GM21390 (cell line): ENCODE results near the gene FNDC3A.
"Not testable (repeated sequence)": the region's sequence is repeated elsewhere in the genome, so short reads cannot be mapped to it uniquely, and the experiment has no call there.

ENCODE experiments used
- ATAC-seq: cut with Tn5 transposase; IDR thresholded peaks from one replicate; pipeline ENCODE4 v1.9.1; 2021; ENCODE audit not compliant: unreplicated experiment

Gene FNDC3A

GRCh38 chr13:49029570-49029969 lies 53.9 kb downstream of the FNDC3A start:
- ATAC-seq, result no peak

- no peak for ATAC-seq
Observed at GRCh38 chr13:49030213-49030612, 54.5 kb downstream of the FNDC3A start.

DNA sequence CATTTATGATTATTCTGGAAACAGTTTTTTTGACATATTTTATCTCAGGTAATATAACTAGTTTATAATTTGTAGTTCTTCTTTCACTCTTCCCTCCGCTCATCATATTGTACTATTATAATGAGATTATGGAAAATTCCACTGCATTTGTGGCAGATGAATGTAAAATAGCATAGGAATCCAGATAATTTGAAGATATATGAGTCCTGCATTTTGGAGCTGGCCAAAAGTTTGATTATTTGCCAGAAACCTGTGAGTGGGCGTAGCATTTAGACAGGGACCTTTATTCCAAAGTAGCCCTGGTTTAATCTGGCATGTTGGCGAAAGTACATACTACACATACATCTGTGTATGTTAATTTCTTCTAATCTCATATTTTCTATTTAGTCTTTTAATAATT lies 65.2 kb downstream of the FNDC3A start:
- no peak for ATAC-seq

DNA sequence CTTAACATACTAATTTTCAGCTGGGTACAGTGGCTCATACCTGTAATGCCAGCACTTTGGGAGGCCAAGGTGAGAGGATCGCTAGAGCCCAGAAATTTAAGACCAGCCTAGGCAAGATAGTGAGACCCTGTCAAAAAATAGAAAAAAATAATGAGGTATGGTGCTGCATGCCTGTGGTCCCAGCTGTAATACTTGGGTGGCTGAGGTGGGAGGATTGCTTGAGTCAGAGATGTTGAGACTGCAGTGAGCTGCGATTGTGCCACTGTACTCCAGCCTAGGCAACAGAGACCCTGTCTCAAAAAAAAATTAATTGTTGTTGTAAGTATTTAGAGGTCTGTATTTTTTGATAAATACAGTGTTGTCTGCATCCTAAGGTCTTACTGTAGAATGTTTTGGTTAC lies 66.8 kb downstream of the FNDC3A start:
- no peak for ATAC-seq

DNA sequence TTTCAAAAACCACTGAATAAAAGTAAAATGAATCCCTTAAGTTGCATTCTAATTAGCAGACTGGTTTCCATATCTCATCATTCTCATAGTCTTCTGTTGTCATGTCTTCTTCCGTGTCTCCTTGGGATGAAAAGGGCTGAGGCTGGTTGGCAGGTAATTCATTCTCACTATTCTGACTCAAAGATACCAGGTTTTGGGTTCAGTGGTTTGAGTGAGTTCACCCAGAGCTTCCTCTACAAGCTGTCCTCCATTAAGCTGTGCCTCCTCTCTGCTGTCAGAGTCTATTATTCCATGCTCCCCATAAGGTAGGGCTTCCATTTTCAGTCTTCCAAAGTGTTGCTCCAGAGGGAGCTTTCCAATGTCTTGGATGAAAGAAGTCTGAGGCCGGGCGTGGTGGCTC lies 68.3 kb downstream of the FNDC3A start:
- ATAC-seq, result no peak

GRCh38 chr13:49044836-49045235 lies 69.1 kb downstream of the FNDC3A start:
- ATAC-seq, result no peak

DNA sequence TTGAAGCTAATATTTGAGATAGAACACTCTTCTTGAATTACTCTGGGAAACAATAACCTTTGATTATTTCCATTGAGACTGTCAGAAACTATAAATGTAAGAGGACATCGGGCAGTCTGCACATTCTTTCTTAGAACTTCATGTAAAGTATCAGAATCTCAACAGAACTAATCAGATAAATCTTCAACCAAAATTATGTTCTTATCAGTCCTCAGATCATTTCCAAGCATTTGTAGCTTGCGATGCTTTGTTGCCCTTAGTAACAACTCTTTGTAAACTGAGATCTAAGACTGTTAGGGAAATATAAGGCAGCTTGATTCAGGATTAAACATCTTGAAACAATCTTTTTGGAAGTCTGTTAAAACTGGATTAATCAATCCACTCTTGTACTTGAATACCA lies 70.3 kb downstream of the FNDC3A start:
- no peak for ATAC-seq

DNA sequence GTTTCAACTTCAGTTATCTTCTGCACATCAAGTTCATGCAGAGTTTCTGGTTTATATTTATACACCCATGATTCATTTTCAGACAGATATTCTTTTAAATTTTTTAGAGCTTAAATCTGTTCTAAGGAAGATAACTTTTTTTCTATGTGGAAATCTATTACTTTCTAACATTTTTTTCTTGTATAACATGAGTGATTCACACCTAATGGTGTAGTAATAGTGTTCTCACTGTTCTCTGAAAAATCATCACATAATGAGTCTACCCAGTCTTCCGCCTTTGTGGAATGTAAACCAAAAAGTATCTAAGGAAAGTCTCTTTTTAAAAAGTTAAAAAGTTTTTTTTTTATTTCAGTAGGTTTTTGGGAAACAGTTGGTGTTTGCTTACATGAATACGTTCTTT lies 70.8 kb downstream of the FNDC3A start:
- ATAC-seq, result no peak

DNA sequence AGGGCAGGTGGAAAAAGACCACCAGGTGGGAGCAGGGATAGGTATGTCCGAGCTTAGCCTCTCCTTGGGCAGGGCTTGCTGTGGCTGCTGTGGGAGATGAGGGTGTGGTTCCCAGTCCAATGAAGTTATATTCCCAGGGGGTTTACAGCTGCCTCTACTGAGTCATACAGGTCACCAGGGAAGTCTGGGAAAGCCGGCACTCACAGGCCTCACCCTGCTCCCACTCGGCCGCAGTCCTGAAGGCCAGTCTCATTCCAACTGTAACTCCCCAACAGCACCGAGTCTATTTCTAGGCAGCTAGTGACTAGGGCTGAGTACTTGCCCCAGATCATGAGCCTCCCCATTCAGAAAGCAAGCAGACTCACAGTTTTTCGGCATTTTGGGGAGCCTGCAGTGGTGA lies 77.1 kb downstream of the FNDC3A start:
- ATAC-seq, result no peak

DNA sequence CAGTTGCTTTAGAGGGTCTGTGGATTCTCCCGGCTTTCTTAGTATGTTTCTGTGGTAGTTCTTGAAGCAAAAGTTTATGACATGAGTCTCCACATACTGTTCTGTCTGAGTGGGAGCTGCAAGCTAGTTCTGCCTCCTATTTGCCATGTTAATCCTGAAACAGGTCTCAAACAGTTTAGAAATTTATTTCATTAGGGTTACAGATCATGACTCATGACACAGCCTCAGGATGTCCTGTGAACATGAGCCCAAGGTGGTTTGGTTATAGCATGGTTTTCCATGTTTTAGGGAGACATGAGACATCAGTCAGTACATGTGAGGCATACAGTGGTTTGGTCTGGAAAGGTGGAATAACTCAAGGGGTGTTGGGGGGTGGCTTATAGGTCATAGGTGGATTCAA lies 77.5 kb downstream of the FNDC3A start:
- ATAC-seq, result no peak

GRCh38 chr13:49053906-49054305 lies 78.2 kb downstream of the FNDC3A start:
- no peak for ATAC-seq

GRCh38 chr13:49055021-49055420 lies 79.3 kb downstream of the FNDC3A start:
- ATAC-seq, result no peak

DNA sequence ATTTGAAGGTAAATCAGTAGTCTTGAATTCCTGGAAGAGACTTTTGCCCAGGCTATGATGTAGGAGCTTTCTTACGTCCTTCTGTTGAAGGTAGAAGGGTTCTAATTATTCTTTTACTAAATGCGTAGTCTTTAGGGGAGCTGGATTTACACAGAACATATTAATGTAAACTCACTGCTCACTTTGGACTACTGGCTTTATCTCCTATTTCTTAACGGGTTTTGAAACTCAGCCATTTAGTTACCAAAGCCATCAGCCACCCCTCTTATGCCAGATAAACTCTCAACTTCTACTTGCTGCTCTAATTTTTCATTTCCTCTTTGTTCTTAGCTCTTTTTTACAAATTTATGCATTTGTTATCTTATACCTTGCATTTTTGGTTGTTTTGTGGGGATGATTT lies 81.5 kb downstream of the FNDC3A start:
- no peak for ATAC-seq

DNA sequence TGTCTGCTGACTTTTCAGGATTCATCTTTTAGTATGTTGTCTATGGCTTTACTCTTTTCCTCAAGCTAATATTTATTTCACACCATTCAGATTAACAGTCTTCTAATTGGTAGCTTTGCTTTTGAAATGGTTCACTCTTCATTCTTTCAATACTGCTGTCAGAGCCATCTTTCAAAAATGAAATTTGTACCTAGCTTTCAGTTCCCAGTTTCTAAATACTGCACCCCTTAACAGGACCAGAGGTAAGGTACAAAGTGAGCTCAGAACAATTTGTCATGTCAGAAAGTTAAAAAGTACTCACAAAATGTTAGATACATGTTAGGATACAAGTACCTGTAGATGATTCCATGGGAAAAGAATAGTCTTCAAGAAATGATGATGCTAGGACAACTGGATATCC lies 83.0 kb downstream of the FNDC3A start:
- ATAC-seq, result peak; percentile 70

- no peak for ATAC-seq
Observed at GRCh38 chr13:49060678-49061387, 85.1 kb downstream of the FNDC3A start.

- not testable (repeated sequence) for ATAC-seq
Observed at GRCh38 chr13:49061388-49061752, 85.7 kb downstream of the FNDC3A start.

DNA sequence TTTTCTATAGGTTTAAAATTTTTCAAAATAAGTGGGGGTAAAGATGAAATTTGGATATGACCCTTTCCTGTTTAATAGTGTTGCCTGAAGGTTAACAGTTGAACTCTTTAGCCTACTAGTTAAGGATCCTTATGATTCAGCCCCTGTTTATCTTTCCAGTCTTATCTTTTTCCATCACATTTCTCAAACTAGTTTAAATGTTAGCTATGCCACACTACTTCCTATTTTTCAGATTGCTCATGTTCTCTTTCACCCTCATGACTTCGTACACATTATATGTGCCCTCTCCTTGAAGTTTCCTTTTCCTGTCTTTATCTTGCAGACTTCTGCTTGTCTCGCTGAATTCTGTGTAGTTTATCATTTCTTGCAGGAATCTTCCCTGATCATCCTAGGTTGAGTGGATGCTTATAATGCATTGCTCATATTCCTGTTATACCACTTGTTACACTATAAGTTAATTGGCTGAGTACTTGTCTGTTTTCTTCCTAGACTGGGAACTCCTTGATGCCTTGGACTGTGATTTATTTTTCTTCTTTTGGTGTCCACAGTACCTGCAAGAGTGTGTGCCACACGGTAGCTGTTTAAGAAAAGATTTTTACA lies 86.7 kb downstream of the FNDC3A start:
- no peak for ATAC-seq

- ATAC-seq, result no peak
Observed at GRCh38 chr13:49063011-49063410, 87.3 kb downstream of the FNDC3A start.

DNA sequence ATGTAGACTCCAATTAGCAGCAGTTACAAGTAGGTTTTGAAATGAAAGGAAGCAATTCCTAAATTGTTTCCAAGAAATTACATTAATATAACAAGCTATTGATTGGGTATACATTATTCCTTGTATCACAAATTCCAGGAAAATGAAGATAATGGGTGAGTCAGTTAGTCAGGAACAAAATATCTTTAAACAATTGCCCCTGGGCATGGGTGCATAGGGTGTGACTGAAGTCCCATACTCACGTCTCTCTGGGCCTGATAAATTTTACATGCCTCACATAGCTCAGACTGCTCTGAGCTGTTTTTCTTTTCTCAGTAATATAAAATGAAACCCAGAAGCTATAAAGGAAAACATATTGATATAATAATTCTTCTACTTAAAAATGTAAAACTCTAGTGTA lies 87.8 kb downstream of the FNDC3A start:
- ATAC-seq, result no peak

- no peak for ATAC-seq
Observed at GRCh38 chr13:49064476-49064875, 88.8 kb downstream of the FNDC3A start.

DNA sequence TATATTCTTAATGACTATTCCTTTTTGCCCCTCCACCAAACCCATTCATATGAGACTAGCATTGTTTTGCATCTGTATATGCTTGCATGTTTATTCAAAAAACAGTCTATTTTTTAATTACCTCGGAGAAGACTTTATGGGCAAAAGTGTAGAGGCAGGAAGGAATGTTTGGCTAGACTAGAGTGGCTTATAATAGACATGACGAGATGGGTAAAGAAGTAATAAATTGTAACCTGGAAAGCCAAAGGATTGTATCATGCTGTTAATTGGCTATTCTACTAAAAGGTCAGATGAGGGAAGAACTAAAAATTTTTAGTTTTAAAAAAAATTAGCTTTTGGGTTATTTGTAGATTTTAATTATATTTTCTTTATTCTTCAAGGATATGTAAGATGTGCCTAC lies 91.1 kb downstream of the FNDC3A start:
- ATAC-seq, result no peak

- ATAC-seq, result not testable (repeated sequence)
Observed at GRCh38 chr13:49068498-49068897, 92.8 kb downstream of the FNDC3A start.

- not testable (repeated sequence) for ATAC-seq
Observed at GRCh38 chr13:49070021-49070420, 94.3 kb downstream of the FNDC3A start.
